ENCODE measurements around the gene DYRK1B.

- TF ChIP-seq CTCF (IDR thresholded peaks at IDR 0.05; ENCODE audit: low read depth, low read length) = no peak
- no peak for TF ChIP-seq MAX (IDR thresholded peaks at IDR 0.05; ENCODE audit: low read depth, low read length)
- TF ChIP-seq POLR2A (IDR thresholded peaks at IDR 0.05; ENCODE audit: extremely low read depth, insufficient read length) = no peak
Observed at GRCh38 chr19:39864118-39864517, 30.2 kb upstream of the DYRK1B start.

All from NB4 (cell line).